CD4-positive, alpha-beta T cell treated with Interleukin-6 for 4 hours (primary cell): Measurements from ENCODE around the gene MTNR1A.

Source experiments
- DNase-seq: peaks from one replicate; pipeline ENCODE4 v3.0.0-alpha.2; 2020; ENCODE audit warnings: mixed read lengths

MTNR1A gene

DNA sequence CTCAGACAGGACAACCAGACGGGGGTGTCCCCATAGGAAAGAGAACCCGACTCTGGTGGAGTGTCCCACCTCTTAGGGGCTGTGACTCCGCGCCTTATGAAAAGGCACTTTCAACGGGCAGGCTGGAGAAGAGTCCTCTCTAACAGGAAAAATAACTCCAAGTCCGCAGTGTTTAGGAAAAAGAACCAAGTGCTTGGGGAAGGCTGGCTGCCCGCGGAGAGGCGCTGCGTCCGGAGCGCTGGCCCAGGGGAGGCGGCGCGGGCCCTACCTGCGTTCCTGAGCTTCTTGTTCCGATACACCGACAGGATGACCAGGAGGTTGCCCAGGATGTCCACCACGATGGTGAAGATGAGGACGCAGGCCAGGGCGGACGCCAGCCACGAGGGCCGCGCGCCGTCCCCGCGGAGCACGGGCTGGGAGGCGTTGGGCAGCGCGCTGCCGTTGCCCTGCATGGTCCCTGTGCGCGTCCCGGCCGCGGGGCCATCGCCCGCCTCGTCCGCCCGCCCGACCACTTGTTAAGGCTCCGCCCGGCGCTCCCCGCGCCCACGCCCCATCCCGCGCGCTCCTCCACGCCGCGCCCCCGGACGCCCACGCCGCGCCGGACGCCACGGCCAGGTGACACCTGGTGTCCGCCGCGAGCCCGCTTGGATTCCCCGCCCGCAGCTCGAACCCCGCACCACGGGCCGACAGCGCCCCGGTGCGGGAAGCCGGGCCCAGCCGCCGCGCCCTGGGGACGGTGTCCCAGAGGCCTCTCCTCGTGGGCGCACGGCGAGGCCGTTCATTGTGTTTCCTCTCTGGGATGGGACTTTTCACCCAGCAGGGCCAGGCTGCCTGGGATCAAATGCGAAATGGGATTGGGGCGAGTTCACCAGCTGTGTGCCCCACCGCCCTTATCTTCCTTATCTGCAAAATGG is at the start of gene MTNR1A:
Gene MTNR1A (minus strand): TSS at position 654 of the 914 bp plus-strand sequence. CDS start 202 bp downstream, at position 452.
- no peak for DNase-seq

GRCh38 chr4:186604124-186604807 is 48.9 kb upstream of the MTNR1A start:
- DNase-seq, result no peak

DNA sequence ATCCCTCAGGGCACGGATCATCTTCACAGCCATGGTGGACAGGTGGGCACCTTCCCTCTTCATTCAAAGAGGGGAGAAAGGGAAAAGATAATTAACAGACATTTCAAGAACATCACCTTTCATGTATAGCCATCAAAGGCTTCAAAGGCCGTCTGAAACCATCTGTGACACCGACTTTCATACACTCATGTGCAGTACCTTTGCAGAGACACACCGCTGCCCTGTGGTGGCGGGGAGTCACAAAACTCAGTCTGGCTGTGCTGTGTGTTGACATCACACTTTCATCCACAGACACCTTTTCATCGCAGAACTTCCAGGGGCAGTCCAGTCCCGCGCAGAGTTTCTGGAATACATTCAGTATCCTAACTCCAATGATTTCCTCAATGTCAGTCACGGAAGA is 47.6 kb upstream of the MTNR1A start:
- no peak for DNase-seq

DNA sequence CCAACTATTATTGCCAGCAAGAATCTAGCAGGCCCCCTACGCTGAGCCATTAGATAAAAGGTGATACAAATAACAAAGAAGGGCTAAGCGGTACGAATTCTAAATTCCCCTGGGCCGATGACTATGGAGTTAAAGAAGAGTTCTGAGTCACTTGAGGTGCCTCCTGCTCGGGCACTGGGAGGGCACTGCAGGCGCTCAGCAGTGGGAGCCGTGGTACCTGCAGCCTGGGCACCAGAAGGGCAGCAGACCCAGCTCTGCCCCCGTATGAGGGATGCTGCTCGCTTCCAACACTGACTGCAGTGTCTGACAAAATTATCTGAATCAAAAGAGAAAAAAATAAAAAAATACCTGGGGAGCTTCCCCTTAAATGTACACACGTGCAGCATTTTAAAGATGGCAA is 44.1 kb upstream of the MTNR1A start:
- DNase-seq, result no peak

GRCh38 chr4:186598686-186599085 is 43.3 kb upstream of the MTNR1A start:
- no peak for DNase-seq

DNA sequence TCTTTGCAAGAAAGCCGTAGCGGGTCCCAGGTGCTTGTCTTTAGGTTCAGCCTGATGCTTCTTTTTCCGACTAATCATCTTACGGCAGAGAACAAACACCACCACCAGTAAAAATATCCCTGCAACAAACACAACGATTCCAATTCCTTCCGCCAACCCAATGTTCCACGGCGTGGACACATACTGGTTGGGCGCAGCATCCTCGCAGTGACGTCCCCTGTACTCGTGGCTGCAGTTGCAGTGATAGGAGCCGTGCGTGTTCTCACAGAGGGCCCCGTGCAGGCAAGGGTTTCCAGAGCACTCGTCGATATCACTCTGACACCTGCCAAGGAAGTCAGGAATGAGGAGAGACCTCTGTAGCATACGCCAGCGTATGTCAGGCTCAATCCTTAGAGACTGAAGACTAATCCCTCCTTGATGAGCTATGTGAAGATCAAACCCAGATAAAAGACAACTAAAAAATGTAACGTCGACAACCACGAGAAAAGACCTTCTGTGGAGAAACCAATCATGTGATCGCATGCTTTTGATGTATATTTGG is 41.6 kb upstream of the MTNR1A start:
- DNase-seq, result no peak

DNA sequence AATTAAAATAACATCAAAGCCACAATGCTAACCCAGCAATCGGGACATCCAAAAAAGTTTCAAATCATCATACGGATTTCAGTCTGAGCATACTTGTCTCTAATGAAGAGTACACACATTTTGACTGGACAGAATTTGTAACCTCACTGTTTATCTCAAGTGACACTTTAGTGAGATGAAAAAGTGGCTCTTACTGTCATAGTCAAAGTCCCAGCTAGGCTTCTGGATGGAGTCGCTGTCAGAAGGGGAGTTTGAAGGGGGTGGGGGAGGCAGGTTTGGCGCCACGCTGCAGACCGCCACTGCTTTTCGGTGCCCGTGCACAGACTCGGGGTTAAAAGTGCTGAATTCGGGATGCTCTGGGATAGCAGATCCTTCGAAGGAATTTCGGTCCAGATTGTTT is 41.0 kb upstream of the MTNR1A start:
- no peak for DNase-seq

- no peak for DNase-seq
These were observed 38.2 kb upstream of the MTNR1A start for GRCh38 chr4:186593587-186593973.

DNA sequence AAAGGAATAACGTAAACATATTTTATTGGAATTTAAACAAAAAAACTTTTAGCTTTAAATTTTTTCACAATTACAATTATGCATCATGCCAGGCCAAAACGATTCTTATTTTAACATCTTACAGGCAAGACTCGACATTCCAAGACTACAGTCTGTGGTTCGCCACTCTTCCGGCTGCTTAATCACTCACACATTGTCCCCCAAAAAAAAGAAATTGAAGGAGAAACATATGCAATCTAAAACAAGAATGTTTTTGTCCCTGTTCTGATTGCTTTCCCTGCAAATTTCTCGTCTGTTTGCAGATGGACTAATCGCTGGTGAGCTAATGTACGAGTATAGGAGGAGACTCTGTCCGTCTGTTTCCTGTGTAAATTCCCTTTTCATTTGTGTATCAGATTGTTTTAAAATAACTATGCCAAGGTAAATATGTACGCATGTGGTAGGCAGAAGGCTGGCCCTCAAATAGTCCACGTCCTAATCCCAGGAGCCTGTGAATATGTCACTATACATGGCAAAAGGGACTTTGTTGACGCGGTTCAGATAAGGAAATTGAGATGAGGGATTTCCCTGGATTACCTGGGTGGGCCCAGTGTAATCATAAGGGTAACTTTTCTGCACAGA is 37.7 kb upstream of the MTNR1A start:
- no peak for DNase-seq

- DNase-seq, result no peak
These were observed 37.1 kb upstream of the MTNR1A start for GRCh38 chr4:186592445-186592844.

DNA sequence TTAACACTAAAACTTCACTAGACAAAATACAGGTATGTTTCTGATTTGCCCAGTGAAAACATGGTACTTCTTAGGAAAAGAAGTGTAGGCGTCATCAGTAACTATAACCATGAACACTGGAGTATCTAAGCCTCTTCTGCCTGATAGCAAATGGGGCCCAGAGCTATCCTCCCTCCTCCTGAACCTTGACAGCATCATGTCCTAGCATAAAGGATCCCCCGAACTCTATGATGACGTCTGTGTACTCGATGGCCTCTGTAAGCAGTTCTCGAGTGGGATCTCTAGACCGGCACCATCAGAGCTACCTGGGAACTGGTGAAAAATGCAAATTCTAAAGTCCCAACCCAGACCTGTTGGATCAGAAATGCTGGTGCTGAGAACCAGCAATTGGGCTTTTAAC is 36.3 kb upstream of the MTNR1A start:
- no peak for DNase-seq

GRCh38 chr4:186588503-186588902 is 33.1 kb upstream of the MTNR1A start:
- no peak for DNase-seq

DNA sequence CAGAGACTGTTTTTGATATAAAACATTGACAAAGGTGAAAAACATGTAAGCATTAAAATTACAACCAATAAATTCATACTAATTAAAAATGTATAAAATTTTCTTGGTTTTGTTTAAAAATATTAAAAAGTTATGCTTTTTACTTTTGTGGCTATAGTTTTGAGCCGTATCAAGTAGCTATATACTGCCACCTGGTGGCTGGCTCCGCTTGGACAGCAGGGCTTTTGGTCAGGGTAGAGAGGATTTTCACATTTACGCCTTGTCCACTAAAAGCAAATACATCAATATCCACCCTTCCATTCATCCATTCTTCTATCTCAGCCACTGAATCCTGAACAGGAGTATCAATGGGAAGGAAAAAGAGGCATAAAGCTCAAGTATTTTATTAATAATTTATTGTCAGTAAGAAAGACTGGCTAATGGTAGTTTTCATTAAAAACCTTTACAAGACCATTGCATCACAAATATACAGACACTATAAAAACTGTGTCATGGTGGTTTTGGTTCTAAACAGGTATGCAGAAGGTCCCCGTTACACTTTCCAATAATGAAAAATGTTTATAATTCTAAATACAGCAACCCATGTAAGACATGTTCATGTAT is 32.1 kb upstream of the MTNR1A start:
- peak; percentile 61 for DNase-seq

GRCh38 chr4:186586205-186586604 is 30.8 kb upstream of the MTNR1A start:
- DNase-seq, result no peak

- no peak for DNase-seq
These were observed 29.5 kb upstream of the MTNR1A start for GRCh38 chr4:186584912-186585311.

DNA sequence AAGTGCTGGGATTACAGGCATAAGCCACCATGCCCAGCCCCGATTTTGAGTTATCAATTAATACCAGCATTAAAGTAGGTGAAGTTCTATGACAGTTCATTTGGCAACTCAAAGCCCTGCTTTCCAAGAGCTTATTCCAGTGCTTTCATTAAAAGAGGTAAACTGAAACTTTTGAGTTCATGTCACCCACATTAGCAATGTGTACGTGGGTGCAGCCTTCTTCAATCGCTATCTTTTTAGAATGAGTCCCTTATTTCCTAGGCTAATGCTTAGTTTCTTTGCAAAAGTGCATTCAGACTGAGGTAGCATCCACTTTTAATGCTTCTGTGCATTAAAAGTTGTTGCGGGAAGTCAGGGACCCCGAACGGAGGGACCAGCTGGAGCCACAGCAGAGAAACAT is 26.1 kb upstream of the MTNR1A start:
- DNase-seq, result no peak

DNA sequence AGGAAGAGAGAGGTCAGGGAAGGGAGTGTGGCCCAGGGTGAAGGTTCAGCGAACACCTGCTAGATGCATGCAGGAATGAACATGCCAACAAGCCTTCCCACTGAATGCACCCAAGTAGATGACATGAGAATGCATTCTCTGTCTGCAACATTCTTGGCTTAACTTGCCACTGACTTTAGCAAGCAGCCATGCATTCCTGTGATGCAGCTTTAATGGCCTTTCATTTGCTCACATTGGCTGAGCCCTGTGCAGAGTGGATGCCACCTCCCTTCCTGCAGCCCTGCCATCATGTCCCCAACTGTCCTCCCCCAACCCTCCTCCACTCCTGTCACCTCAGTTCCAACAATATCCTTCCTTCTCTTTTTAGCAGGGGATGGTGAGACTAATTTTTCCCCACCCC is 25.3 kb upstream of the MTNR1A start:
- no peak for DNase-seq

DNA sequence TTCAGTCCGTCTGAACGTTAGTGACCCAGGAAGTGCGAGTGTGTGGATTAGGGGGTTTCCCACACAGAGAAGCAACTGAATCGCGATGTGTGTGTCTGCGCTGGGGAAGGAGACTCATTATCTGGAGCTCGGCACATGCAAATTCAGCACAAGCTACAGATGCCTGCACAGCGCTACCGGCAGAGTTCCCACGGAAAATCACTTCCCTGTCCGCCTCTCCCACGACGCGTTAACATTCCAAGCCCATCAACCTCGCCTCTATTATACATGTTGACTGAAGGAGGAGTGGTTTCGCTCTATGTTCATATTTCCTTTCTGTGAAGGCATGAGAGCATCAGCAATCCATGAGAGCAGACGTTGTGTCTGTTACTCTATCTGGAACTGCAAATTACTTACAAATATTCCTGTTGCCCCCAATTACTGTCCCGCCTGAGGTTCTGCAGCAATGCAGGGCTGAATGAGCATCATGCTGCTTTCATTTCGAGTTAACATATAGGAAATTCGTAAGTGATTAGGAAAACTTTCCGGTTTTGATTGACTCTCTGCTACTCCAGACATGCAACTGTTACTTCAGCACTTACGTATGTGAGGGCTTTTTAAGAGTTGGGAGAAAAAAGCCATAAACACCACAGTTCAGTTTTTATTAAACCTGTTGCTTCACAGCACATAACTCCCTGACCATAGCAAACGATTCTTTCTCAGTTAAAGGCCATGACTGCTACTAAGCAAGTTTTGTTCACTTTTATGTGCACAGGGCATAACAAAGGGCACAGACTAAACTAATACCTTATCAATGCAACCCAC is 15.0 kb upstream of the MTNR1A start:
- no peak for DNase-seq

DNA sequence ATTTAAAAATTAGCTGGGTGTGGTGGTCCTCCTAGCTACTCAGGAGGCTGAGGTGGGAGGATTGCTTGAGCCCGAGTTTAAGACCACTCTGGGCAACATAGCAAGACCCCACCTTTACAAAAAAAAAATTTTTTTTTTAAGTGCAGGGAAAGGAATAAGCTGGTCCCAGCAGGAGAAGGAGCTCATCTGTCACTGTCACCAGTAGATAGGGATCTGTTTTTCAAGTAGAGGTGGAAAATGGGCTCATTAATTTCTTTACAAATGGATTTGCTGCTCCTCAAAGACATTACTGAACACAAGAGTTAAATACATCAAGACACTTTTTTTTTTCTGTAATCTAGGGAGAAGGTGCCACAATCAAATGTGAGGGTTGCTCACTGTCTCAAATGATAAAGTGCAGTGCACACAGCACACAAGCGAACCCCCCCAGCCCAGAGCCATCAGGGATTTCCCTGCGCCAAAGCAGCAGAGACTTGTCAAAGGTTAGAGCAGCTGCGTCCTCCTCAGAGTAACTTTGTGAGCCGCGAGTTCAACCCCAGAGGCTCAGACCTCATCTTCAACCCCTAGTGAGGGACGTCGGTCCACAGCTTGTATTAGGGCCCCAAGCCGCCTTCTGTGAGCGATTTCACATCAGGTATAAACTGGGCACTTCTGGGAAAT is 14.3 kb upstream of the MTNR1A start:
- no peak for DNase-seq

DNA sequence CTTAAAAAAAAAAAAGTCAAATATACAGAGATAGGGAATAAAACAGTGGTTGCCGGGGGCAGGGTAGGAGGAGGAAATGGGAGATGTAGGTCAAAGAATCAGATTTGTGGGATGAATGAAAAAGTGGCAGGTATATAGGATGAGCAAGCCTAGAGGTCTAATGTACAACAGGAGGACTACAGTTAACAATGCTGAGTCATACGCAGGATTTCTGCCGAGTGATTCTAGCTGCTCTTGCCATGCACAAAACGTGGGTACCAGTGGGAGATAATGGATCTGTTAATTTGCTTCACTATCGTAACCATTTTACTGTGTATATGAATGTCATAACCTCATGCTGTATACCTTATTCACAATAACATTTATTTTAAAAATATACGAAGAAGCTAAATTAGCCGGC is 10.7 kb upstream of the MTNR1A start:
- no peak for DNase-seq

DNA sequence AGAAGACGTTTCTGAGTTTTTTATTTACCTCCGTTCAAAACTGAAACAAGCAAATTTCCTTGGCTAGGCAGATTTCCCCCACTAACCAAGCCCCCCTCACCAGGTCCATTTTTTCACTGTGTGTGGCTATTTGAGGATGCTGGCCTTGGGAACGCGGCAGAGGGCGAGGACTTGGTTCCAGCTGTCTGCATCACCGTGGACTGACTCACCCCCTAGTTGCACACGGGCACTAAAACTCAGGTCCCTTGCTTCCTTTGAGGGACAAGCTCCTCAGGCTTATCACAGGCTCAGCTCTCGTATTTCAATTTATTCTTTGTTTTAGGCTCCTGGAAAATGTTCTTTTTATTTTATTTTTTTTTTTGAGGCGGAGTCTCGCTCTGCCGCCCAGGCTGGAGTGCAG is 8.4 kb upstream of the MTNR1A start:
- DNase-seq, result no peak

DNA sequence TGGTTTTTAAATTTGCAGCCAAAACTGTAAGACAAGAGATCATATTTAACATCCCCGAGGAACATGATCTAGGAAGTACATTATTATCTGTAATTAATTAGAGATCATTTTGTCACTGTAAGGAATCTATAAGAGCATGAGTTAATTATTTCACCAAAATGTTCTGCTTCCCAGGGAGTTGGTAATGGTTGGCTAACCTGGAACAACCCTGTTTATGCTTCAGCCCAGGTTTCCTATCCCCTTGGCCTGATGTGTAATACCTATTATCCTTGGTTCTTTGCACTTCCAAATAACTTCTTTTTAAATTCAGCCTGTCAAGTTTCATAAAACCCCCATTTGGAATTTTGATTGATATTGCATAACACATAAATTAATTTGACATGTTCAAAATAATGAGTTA is 6.4 kb upstream of the MTNR1A start:
- no peak for DNase-seq
